Suprapubic skin (tissue), 4 donors: ENCODE results near the gene TRIM15.

Experiments
- POLR2A ChIP-seq, 2 donors: fragments of 450-650 bp; IDR thresholded peaks; one replicate each; pipeline ENCODE4 v1.6.1; 2017; ENCODE audit warnings: antibody characterized with exemption in 2 of 2, mild to moderate bottlenecking in 2 of 2, moderate library complexity in 2 of 2
- POLR2AphosphoS5 ChIP-seq, 3 donors: sonication (generic); formaldehyde crosslinking; IDR thresholded peaks; one replicate each; pipeline ENCODE4 v1.6.1; 2017; ENCODE audit warnings: antibody characterized with exemption in 3 of 3
- TF ChIP-seq, protein P1 (sequence below), 2 donors: fragments of 200-600 bp in 1 of 2; fragments of 450-650 bp in 1 of 2; sonication (generic) in 1 of 2; IDR thresholded peaks; one replicate each; pipeline ENCODE4 v1.5.1; 2016 to 2019; ENCODE audit warnings: antibody characterized with exemption in 2 of 2, mild to moderate bottlenecking in 1 of 2, moderate library complexity in 1 of 2

DNA sequence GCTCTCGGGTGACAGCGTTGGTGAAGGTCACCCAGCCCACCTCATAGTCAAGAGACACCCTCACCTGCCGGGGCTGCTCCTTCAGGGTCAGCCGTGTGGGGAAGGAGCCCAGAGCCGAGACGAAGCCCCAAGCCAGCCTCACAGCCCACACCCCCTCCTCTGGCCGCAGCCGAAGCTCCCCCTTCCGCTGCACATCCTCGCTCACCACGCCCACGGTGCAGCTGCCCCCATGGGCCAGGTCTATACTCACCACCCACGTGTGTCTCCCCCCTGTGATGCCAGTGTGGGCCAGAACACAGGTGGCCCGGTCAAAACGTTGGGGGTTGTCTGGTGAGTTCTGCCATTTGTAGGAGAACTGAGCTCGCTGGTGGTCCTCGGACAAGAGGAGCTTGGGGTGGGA, 9.3 kb upstream of the TRIM15 start:
- TF ChIP-seq POLR2A (IDR thresholded peaks at IDR 0.05): no peak
- TF ChIP-seq, protein P1, sequence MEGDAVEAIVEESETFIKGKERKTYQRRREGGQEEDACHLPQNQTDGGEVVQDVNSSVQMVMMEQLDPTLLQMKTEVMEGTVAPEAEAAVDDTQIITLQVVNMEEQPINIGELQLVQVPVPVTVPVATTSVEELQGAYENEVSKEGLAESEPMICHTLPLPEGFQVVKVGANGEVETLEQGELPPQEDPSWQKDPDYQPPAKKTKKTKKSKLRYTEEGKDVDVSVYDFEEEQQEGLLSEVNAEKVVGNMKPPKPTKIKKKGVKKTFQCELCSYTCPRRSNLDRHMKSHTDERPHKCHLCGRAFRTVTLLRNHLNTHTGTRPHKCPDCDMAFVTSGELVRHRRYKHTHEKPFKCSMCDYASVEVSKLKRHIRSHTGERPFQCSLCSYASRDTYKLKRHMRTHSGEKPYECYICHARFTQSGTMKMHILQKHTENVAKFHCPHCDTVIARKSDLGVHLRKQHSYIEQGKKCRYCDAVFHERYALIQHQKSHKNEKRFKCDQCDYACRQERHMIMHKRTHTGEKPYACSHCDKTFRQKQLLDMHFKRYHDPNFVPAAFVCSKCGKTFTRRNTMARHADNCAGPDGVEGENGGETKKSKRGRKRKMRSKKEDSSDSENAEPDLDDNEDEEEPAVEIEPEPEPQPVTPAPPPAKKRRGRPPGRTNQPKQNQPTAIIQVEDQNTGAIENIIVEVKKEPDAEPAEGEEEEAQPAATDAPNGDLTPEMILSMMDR (IDR thresholded peaks at IDR 0.05): no peak
- no peak for TF ChIP-seq POLR2AphosphoS5 (IDR thresholded peaks at IDR 0.05)
